Body of pancreas (tissue), 4 donors: ENCODE data around the gene ANTXR1.

Experiments
- POLR2A ChIP-seq, 3 donors: fragments of 450-650 bp; IDR thresholded peaks; one replicate each; pipeline ENCODE4 v1.6.1; 2016; ENCODE audit warnings: antibody characterized with exemption in 3 of 3, mild to moderate bottlenecking in 2 of 3
- TF ChIP-seq, protein P1 (sequence below), 7 experiments: fragments of 450-650 bp in 4 of 7; fragments of 200-600 bp in 3 of 7; sonication (generic) in 3 of 7; IDR thresholded peaks; one replicate each; pipeline ENCODE4 v1.5.1; 2016 to 2019; ENCODE audit warnings: antibody characterized with exemption in 7 of 7

DNA sequence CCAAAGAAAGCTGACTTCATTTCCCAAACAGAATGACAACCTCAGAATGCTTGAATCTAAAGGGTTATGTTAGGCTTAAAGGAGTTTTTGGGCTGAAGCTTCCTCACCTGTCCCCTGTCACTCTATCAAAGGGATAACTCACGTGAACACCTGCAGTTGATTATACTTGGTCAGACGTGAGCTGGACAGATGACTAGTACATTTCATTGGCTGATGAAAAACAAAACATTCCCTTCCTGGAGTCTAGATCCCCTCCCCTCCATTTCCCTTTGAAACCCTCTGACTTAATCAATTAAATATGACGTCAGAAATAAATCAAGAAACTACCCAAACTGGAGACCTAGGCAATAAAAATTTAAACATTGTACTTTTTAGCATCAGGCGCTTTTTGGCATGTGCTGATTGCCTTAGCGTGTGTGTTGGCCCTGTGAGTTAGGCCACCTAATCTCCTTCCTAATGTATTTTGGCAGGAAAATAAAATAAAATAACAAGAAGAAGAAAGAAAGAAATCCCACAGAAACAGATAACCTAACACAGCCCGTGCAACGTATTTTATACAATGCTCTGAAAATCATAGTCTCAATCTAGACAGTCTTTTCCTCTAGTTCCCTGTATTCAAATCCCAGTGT lies 159.0 kb downstream of the ANTXR1 start:
- TF ChIP-seq, protein P1, sequence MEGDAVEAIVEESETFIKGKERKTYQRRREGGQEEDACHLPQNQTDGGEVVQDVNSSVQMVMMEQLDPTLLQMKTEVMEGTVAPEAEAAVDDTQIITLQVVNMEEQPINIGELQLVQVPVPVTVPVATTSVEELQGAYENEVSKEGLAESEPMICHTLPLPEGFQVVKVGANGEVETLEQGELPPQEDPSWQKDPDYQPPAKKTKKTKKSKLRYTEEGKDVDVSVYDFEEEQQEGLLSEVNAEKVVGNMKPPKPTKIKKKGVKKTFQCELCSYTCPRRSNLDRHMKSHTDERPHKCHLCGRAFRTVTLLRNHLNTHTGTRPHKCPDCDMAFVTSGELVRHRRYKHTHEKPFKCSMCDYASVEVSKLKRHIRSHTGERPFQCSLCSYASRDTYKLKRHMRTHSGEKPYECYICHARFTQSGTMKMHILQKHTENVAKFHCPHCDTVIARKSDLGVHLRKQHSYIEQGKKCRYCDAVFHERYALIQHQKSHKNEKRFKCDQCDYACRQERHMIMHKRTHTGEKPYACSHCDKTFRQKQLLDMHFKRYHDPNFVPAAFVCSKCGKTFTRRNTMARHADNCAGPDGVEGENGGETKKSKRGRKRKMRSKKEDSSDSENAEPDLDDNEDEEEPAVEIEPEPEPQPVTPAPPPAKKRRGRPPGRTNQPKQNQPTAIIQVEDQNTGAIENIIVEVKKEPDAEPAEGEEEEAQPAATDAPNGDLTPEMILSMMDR (IDR thresholded peaks at IDR 0.05), result no peak
- no peak for TF ChIP-seq POLR2A (IDR thresholded peaks at IDR 0.05)
